Left renal cortex interstitium (tissue), 4 donors: ENCODE data around the gene PRDM16. TPM values are rescaled to one million over a fixed set of nuclear protein-coding genes. Genes with fewer than 3 reads are reported as not detected.

Source experiments
- DNase-seq, 4 donors: peaks; one replicate each; pipeline ENCODE4 v3.0.0-alpha.2; 2013; ENCODE audit warnings: low read depth in 4 of 4, low spot score in 2 of 4, missing footprints in 1 of 4
- polyA plus RNA-seq, 4 donors: library from polyadenylated mRNA; unstranded; fragments of 120-200 nt; gene quantifications; one replicate each; pipeline ENCODE4 v1.2.1, GENCODE V29; 2013; ENCODE audit not compliant: insufficient read length in 4 of 4

PRDM16 gene
- polyA plus RNA-seq, 4 donors = 4.9 to 12.5 (median 7.0) TPM

DNA sequence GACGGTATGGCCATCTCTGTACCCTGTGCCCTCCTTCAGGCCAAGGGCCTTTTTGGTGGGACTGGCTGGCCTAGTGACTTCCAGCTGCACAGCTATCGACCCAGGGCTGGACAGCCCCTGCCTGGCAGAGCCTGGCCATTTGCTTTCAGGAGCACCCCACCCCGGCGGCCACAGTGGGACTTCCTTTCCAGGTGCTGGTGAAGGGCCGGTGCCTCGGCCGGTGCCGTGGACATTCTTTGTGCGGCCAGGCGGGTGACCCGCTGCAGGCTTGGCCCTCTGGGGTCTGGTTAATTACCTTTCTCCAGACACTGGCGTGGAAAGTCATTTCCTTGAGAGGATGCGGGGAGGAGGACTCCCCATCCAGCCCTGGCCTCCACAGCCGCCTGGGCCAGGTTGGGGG is 50.1 kb downstream of the PRDM16 start:
- DNase-seq = no peak

DNA sequence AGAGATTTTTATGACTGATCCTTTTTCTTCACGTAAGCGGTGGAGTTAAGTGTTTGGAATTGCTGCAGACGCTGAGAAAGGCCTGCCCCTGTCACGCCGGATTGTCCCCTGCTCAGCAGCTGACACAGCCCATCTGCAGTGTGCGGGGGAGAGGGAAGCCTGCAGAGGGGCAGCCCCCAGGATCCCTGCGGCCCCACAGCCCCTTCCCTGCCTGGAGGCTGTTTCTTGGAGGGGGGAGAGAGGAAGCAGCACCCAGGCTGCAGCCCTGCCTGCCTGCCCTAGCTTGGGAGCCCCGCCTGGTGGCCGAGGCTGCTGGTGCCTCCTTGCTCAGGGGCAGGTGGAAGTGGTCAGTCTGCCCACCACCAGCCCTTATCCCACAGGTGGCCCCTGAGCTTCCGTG is 50.7 kb downstream of the PRDM16 start:
- DNase-seq = peak in 2 of 4 donors; percentile 42 to 46

DNA sequence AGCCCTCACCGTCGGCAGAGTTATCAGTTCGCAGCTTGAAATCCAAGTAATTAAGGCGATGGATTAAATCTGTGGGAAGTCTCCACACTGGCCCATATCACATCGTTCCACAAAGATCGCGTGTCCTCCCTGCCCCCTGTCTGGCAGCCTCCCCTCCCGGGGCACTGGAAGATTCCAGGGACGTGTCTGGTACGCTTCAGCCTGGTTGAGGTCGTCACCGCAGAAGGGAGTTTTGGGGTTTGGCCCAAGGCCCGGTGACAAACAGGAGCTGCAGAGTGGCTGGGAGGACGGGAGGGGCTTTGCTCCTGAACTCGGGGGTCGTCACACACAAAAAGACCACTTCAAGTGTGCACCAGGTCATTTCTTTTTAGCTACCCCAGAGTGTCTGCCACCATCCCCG is 51.1 kb downstream of the PRDM16 start:
- no peak for DNase-seq

DNA sequence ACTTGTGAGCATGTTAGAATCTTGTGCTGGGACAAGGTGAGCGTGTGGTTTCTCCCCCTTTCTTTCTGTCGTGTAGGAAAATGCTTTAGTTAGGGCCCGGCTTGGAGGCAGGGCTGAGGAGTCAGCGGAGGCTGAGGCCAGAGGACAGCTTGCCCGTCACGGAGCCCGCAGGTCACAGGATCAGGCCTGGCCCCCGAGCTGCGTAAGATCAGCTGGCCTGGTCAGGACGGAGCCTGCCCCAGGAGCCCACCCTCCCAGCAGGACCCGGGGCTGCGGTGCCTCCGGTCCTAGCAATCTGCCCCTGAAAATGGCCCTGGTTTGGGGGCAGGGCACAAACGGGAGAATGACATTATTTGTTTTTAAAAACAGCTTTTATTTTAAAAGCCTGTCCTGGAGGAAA is 52.0 kb downstream of the PRDM16 start:
- DNase-seq = no peak

GRCh38 chr1:3121401-3122210 is 52.6 kb downstream of the PRDM16 start:
- DNase-seq = no peak

GRCh38 chr1:3122311-3122710 is 53.3 kb downstream of the PRDM16 start:
- DNase-seq = no peak

GRCh38 chr1:3124246-3124645 is 55.2 kb downstream of the PRDM16 start:
- no peak for DNase-seq

DNA sequence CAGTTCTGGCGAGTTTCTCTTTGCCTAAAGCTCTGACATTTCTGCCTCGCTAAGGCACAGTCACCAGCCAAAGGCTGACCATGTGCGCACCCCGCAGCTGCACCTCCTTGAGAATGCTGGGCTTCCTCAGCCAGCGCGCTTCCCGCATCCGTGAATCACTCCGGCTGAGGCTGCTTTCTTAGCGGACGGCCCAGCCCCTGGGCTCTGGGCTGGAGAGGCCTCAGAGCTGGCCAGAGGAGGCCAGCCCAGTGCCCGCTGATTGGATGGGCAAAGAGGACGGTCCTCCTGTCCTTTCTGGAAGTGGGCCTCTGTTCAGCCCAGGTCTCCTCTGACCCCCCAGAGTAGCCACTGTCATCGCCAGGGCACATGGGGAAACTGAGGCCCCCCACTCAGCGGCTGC is 56.1 kb downstream of the PRDM16 start:
- DNase-seq = no peak

- no peak for DNase-seq
These were observed 56.8 kb downstream of the PRDM16 start for GRCh38 chr1:3125546-3126368.

GRCh38 chr1:3126756-3127678 is 58.0 kb downstream of the PRDM16 start:
- DNase-seq = no peak

- DNase-seq = no peak
These were observed 58.7 kb downstream of the PRDM16 start for GRCh38 chr1:3127738-3128137.

DNA sequence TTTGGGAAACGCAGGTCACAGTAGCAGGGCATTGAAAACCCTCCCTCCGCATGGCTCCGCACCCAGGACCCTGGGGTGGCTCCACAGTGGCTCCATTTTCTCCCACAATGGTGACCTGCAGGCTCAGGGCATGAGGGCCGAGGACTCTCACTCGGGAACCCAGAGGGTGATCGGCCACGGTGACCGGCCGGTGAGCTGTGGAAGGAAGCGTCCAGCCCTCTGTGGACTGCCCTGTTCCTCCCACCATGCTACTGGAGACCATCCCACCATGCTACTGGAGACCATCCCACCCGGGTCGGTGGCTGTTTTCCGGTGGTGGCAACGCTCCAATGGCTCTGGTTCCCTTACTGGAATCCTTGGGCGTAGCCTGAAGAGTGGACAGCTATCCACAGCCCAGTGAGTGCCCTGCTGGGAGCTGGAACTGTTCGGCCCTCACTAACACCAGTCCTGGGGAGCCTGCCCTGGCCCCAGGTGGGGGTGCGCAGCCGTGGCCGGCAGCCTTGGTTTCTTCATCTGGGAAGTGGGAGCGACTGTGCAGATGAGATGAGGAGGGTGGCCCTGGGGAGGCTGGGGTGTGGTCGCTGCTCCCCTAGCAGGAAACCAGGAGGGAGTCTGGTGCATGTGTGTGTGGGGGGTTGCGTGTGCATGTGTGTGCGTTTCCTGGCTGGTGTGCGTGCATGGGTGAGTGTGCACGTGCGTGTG is 59.6 kb downstream of the PRDM16 start:
- no peak for DNase-seq

DNA sequence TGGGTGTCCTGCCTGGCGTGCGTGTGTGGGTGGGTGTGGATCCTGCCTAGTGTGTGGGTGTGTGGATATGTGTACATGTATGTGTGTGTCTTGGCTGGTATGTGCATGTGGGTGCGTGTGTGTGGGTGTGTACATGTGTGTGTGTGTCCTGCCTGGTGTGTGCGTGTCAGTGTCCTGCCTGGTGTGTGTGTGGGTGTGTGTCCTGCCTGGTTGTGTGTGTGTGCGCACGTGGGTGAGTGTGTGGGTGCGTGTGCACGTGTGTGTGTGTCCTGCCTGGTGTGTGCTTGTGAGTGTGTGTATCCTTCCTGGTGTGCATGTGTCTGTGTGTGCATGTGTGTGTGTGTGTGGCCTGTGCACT is 60.1 kb downstream of the PRDM16 start:
- DNase-seq = no peak

DNA sequence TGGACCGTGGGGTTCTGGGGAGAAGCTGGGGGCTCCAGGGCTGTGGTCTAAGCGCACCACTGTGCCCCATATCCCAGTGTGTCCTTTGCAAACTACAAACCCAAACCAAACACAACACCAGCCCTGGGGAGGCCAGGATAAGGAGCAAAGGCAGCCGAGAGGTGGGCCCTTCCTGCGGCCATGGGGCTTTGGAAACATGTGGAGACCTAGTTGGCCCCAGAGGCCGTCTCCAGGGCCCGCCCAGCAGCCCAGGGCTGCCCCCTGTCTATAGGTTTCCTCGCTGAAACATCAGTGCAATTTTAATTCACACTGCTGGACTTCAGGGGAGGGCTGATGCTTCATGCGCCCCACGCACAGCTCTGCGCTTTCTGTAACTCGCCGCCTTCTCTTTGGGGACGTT is 61.3 kb downstream of the PRDM16 start:
- DNase-seq = no peak

DNA sequence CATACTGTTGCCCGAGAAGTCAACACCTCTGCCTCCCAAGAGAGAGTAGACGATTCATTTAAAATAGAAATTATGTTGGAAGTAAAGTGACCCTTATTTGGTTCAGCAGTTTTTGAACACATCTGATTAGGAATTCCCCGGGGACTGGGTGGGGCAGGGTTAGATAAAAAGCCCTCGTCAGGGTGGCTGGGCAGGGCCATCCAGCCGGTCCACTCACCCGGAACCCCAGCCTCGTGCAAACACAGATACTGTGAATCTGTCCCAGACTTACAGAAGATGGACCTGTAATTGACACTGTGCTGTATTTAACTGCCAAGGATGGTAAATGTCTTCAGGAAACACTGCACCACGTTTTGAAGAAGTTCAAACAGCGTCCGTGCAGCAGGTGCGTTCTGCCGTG is 63.7 kb downstream of the PRDM16 start:
- DNase-seq = no peak

- DNase-seq = no peak
These were observed 64.7 kb downstream of the PRDM16 start for GRCh38 chr1:3133686-3134085.

DNA sequence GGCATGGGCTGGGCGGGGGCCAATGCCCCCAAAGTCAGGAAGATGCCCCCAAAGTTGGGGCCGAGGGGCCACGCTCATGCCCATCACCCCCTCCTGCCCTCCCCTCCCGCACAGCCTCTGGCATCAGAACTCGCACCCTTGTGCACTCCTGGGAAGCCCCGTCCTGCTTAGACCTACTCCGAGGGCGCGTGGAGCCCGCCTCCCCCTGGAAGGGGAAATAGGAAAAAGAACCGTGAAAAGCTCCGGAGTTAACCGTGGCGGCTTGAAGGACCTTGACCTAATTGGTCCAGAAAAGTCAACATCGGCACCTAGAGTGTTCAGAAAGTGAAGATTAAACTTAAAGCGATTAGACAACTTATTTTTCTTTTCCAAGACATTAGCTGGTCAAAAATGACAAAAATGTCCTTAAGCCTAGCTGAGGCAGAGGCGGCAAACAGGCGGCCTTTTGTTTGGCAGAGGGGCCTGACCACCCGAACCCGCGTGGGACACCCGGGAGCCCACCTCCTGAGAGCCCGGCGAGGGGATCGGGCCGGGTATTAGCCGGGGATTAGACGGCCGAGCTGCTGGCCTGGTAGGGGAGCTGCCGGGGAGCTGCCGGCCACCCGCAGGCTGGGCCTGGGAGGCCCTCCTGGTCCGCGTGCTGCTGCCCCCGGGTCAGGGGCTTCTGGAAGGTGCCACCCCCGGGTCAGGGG is 65.5 kb downstream of the PRDM16 start:
- no peak for DNase-seq

GRCh38 chr1:3135073-3135702 is 66.2 kb downstream of the PRDM16 start:
- DNase-seq = no peak

- no peak for DNase-seq
These were observed 66.9 kb downstream of the PRDM16 start for GRCh38 chr1:3135744-3136455.
